HG03469 (cell line): Measurements from ENCODE around the gene TIGD4.
"Not testable (repeated sequence)": the region's sequence is repeated elsewhere in the genome, so short reads cannot be mapped to it uniquely, and the experiment has no call there.

ENCODE experiments used
- ATAC-seq: cut with Tn5 transposase; IDR thresholded peaks from one replicate; pipeline ENCODE4 v1.9.1; 2021; ENCODE audit warnings: mild to moderate bottlenecking, moderate library complexity, moderate number of reproducible peaks; ENCODE audit not compliant: unreplicated experiment

TIGD4 gene

GRCh38 chr4:152784490-152785350, 5.2 kb upstream of the TIGD4 start:
- no peak for ATAC-seq

- ATAC-seq, result peak; percentile 3
Observed at GRCh38 chr4:152780267-152780778, 793 bp upstream of the TIGD4 start.

- ATAC-seq, result no peak
Observed at GRCh38 chr4:152778656-152779512, 646 bp downstream of the TIGD4 start.

GRCh38 chr4:152777488-152777887, 2.0 kb downstream of the TIGD4 start:
- no peak for ATAC-seq

GRCh38 chr4:152776352-152776751, 3.2 kb downstream of the TIGD4 start:
- no peak for ATAC-seq

- no peak for ATAC-seq
Observed at GRCh38 chr4:152773953-152774352, 5.6 kb downstream of the TIGD4 start.

GRCh38 chr4:152773339-152773738, 6.2 kb downstream of the TIGD4 start:
- ATAC-seq, result no peak

- ATAC-seq, result peak; percentile 66
Observed at GRCh38 chr4:152771741-152772533, 7.6 kb downstream of the TIGD4 start.

- not testable (repeated sequence) for ATAC-seq
Observed at GRCh38 chr4:152765069-152765737, 14.3 kb downstream of the TIGD4 start.

GRCh38 chr4:152763796-152764195, 15.7 kb downstream of the TIGD4 start:
- no peak for ATAC-seq

GRCh38 chr4:152748619-152749018, 30.9 kb downstream of the TIGD4 start:
- no peak for ATAC-seq

GRCh38 chr4:152747444-152747843, 32.1 kb downstream of the TIGD4 start:
- ATAC-seq, result no peak

- no peak for ATAC-seq
Observed at GRCh38 chr4:152738827-152739226, 40.7 kb downstream of the TIGD4 start.

- ATAC-seq, result no peak
Observed at GRCh38 chr4:152735906-152736305, 43.6 kb downstream of the TIGD4 start.

GRCh38 chr4:152735396-152735859, 44.1 kb downstream of the TIGD4 start:
- no peak for ATAC-seq

GRCh38 chr4:152734699-152735050, 44.9 kb downstream of the TIGD4 start:
- no peak for ATAC-seq

- no peak for ATAC-seq
Observed at GRCh38 chr4:152734015-152734698, 45.4 kb downstream of the TIGD4 start.

- no peak for ATAC-seq
Observed at GRCh38 chr4:152731997-152732396, 47.5 kb downstream of the TIGD4 start.

GRCh38 chr4:152729466-152729865, 50.1 kb downstream of the TIGD4 start:
- ATAC-seq, result no peak

GRCh38 chr4:152728343-152728742, 51.2 kb downstream of the TIGD4 start:
- no peak for ATAC-seq
